ENCODE measurements around the gene RBM25.

Gene RBM25

DNA sequence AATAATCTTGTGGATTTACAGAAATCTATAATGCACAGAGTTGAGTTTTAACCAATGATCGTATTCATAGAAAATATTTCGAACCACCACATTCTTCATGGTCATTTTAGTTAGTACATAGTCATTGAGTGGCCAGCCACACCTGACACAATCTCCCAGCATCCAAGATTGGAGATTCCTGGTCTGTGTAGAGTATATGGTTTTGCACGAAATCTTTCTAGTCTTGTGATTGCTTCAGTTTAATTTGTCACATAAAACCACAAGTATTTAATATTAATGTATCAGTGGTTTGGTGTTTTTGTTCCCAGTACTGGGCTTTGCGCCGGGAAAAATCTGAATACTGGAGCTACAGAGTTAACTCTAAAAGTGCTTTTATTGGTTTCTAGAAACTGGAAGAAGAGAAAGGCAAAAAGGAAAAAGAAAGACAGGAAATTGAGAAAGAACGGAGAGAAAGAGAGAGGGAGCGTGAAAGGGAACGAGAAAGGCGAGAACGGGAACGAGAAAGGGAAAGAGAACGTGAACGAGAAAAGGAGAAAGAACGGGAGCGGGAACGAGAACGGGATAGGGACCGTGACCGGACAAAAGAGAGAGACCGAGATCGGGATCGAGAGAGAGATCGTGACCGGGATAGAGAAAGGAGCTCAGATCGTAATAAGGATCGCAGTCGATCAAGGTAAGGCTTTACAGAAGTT, 44.6 kb downstream of the RBM25 start:
- no peak for DNase-seq (ENCODE audit: low read depth in 2 of 2)

DNA sequence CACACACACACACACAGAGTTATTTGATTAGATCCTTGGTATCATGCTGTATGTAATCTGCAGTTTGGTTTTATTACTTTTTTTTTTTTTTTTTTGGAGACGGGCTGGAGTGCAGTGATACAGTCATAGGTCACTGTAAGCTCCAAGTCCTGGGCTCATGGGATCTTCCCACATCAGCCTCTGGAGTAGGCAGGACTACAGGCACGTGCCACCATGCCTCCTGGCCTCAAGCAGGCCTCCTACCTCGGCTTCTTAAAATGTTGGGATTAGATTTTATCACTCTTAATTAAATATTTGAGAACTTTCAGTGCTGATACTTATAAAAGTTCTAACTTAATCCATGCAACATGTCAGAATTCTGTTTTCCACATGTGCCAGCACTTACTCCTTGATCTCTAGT, 46.7 kb downstream of the RBM25 start:
- DNase-seq (ENCODE audit: low read depth in 2 of 2): no peak

- DNase-seq (ENCODE audit: low read depth in 2 of 2): no peak
These were observed 47.4 kb downstream of the RBM25 start for GRCh38 chr14:73105727-73106126.

DNA sequence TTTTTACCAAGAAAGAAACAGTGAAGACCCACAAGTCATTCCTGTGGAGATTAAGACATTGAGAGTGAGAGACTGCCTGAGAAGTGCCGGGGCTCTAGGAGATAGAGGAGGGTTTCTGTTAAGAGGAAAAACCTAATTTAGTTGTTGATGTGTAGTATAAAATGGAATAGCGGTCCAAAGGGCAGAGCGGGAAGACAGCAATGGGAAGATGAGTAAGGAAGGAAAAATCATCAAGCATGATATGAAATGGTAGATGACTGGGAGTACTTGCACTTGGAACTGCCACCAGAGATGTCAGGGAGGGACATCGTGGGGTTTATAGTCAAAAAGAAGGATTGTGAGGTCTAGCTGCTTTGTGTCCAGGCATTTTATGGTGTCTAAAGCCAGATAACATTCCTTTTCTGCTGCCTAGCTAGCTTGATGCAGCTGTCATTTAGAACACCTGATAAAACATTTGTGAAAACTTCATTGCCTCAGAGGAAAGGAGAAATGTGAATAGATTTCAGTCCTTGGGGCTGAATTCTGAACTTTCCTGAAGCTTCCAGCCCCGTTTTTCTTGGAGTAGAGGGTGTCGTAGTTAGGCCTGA, 57.8 kb downstream of the RBM25 start:
- DNase-seq (ENCODE audit: low read depth in 2 of 2): no peak

- DNase-seq (ENCODE audit: low read depth in 2 of 2): no peak
These were observed 66.0 kb downstream of the RBM25 start for GRCh38 chr14:73124180-73124894.

DNA sequence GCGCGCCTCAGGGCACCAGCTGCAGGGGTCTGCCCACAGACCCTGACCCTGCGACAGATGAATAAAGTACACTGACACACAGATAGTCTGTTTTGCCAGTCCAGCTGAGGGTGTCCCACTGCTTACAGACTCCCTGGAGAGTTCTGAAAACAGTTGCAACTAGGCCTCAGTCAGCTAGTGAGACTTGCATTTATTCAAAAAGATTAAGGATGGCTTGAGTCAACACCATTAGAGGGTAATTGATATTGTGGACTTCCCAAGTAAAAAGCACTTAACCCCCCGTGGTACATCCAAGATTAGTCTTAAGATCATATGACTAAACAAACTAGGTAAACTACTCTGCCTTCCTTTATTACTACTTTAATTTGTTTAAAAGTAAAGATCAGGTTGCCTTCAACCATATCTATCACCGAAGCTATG, 66.8 kb downstream of the RBM25 start:
- no peak for DNase-seq (ENCODE audit: low read depth in 2 of 2)

GRCh38 chr14:73125746-73126145, 67.4 kb downstream of the RBM25 start:
- no peak for DNase-seq (ENCODE audit: low read depth in 2 of 2)

DNA sequence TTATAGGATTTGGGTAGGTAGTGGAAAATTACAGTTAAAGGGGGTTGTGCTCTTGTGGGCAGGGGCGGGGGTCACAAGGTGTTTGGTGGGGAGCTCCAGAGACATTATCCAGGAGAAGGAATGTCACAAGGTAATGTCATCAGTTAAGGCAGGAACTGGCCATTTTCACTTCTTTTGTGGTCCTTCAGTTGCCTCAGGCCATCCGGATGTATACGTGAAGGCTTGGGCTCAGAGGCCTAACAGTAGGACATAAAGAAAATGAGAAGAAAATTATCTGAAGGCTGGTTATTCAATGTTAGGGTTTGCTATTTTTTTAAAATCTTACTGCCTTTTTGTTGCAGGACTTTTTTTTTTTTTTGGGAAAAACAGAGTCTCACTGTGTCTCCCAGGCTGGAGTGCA, 75.5 kb downstream of the RBM25 start:
- no peak for DNase-seq (ENCODE audit: low read depth in 2 of 2)

DNA sequence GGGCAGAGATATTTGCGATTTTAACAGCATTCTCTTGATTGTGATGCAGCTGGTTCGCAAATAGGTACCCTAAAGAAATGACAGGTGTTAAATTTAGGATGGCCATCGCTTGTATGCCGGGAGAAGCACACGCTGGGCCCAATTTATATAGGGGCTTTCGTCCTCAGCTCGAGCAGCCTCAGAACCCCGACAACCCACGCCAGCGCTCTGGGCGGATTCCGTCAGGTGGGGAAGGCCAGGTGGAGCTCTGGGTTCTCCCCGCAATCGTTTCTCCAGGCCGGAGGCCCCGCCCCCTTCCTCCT, 77.7 kb downstream of the RBM25 start:
- no peak for DNase-seq (ENCODE audit: low read depth in 2 of 2)

- DNase-seq (ENCODE audit: low read depth in 2 of 2): peak; percentile 98 to 100
These were observed 78.3 kb downstream of the RBM25 start, which contains the start of gene PSEN1 for GRCh38 chr14:73136387-73137225. TSS of gene PSEN1 (plus strand) at chr14:73136507. CDS start at chr14:73148020, 11,513 bp downstream.

DNA sequence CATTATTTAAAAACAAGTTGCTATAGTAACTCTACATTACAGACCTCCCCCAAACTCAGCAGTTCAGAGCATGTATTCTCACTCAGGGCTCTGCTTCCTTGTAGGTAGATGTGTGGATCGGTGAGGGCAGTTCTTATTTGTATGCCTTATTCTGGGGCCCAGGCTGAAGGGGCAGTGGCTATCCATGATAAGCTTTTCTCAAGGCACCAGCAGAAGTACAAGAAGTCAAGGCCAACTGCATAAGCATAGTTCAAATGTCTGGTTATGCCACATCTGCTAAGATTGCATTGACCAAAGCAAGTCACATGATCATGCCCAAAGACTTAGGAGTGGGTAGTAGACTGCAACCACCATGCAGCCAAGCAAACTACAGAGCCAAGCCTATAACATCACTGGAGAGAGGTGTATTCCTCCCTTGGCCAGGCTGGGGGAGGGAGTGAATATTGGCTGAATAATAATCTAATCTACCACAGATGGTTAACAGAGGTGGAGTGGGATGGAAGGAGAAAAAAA, 82.5 kb downstream of the RBM25 start:
- DNase-seq (ENCODE audit: low read depth in 2 of 2): no peak

GRCh38 chr14:73142216-73142615, 83.9 kb downstream of the RBM25 start:
- DNase-seq (ENCODE audit: low read depth in 2 of 2): no peak

GRCh38 chr14:73143003-73143402, 84.7 kb downstream of the RBM25 start:
- no peak for DNase-seq (ENCODE audit: low read depth in 2 of 2)

- DNase-seq (ENCODE audit: low read depth in 2 of 2): no peak
These were observed 85.3 kb downstream of the RBM25 start for GRCh38 chr14:73143617-73144016.

DNA sequence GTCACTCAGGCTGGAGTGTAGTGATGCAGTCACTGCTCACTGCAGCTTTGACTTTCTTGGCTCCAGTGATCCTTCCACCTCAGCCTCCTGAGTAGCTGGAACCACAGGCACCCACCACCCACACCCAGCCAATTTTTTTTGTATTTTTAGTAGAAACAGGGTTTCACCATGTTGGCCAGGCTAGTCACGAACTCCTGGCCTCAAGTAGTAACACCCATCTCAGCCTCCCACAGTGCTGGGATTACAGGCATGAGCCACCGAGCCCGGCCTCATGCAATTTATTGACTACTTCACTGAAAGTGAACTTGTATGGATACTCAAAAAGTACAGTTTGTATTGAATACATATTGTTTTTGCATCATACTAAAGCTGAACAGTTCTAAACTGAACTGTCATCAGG, 87.0 kb downstream of the RBM25 start:
- DNase-seq (ENCODE audit: low read depth in 2 of 2): no peak

- no peak for DNase-seq (ENCODE audit: low read depth in 2 of 2)
These were observed 87.8 kb downstream of the RBM25 start for GRCh38 chr14:73146111-73146510.

GRCh38 chr14:73149753-73150152, 91.4 kb downstream of the RBM25 start:
- no peak for DNase-seq (ENCODE audit: low read depth in 2 of 2)

- DNase-seq (ENCODE audit: low read depth in 2 of 2): no peak
These were observed 94.9 kb downstream of the RBM25 start for GRCh38 chr14:73153272-73153671.

DNA sequence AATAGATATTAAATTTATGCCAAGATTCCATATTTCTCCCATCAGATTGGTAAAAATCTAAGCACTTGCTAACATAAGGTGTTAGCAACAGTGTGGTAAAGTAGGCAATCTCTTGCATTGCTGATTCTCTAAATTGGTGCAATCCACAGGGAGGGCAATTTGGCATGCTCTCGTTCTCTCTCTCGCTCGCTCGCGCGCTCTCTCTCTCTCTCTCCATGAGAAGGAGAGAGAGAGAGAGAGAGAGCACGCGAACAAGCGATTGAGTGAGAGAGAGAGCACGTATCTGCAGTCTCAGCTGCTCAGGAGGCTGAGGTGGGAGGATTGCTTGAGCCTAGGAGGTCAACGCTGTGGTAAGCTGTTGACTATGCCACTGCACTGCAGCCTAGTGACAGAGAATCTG, 103.9 kb downstream of the RBM25 start:
- no peak for DNase-seq (ENCODE audit: low read depth in 2 of 2)

GRCh38 chr14:73166399-73166798, 108.1 kb downstream of the RBM25 start:
- DNase-seq (ENCODE audit: low read depth in 2 of 2): no peak

DNA sequence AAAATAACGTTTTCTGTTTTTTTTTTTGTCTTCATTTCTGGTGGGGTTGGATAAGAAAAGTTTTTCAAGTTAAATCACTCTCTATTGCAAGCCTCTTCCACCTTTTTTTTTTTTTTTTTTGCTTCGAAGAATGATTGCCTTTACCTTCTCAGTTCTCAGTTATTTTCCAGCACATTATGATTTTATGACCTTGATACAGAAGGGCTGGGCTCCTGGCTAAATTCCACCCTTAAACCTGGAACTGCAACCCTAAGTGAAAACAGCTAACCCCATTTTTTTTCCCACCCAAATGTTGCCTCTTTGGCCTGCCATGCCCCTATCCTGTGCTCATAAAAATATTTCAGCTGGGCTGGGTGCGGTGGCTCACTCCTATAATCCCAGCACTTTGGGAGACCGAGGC, 109.4 kb downstream of the RBM25 start:
- DNase-seq (ENCODE audit: low read depth in 2 of 2): no peak

- DNase-seq (ENCODE audit: low read depth in 2 of 2): no peak
These were observed 109.9 kb downstream of the RBM25 start for GRCh38 chr14:73168274-73168673.

Measured in stimulated activated CD8-positive, alpha-beta memory T cell treated with anti-CD3 and anti-CD28 coated beads, Interleukin-7, amount 100 ng/mL, for 1 hour (primary cell).